Omental fat pad (tissue), 4 donors: ENCODE data around the gene LLGL2. TPM values are rescaled to one million over a fixed set of nuclear protein-coding genes. Genes with fewer than 3 reads are reported as not detected.

ENCODE experiments used
- ATAC-seq: fragments of 150-250 bp; one replicate; pipeline ENCODE4 v1.9.1; 2016; ENCODE audit warnings: mild to moderate bottlenecking, moderate library complexity; ENCODE audit not compliant: low FRiP score
- DNase-seq: peaks from one replicate; pipeline ENCODE4 v3.0.0-alpha.2; 2019; ENCODE audit warnings: low spot score
- CTCF ChIP-seq, 3 donors: fragments of 450-650 bp; IDR thresholded peaks; one replicate each; pipeline ENCODE4 v1.5.1; 2016 to 2017; ENCODE audit warnings: antibody characterized with exemption in 3 of 3, mild to moderate bottlenecking in 3 of 3, moderate library complexity in 2 of 3
- total RNA-seq, 4 donors: library from RNA; depleted of rRNA; stranded (reverse); fragments of >200 nt; gene quantifications; one replicate each; pipeline ENCODE4 v1.1.0, GENCODE V29; 2016

LLGL2 gene
- total RNA-seq, 4 donors from 2014 or later = 5.4 to 10.4 (median 6.7) TPM

- ATAC-seq = no peak
- DNase-seq = no peak
- TF ChIP-seq CTCF (IDR thresholded peaks at IDR 0.05) = no peak
Measured at GRCh38 chr17:75481194-75482068, 44.1 kb upstream of the LLGL2 start.

GRCh38 chr17:75482098-75482942 is 43.2 kb upstream of the LLGL2 start:
- DNase-seq = no peak
- TF ChIP-seq CTCF (IDR thresholded peaks at IDR 0.05) = no peak

GRCh38 chr17:75485688-75486087 is 39.8 kb upstream of the LLGL2 start:
- TF ChIP-seq CTCF (IDR thresholded peaks at IDR 0.05) = no peak
- DNase-seq (no peak), ATAC-seq (no peak)

More at GRCh38 chr17:75482098-75482942, 43.2 kb upstream of the LLGL2 start:
- ATAC-seq = no peak

- no peak for TF ChIP-seq CTCF (IDR thresholded peaks at IDR 0.05)
- DNase-seq = no peak
- ATAC-seq = no peak
Measured at GRCh38 chr17:75486151-75486550, 39.3 kb upstream of the LLGL2 start.

- DNase-seq = no peak
- no peak for TF ChIP-seq CTCF (IDR thresholded peaks at IDR 0.05)
- ATAC-seq = no peak
Measured at GRCh38 chr17:75486951-75487350, 38.5 kb upstream of the LLGL2 start.

- TF ChIP-seq CTCF (IDR thresholded peaks at IDR 0.05) = no peak
- no peak for ATAC-seq
- no peak for DNase-seq
Measured at GRCh38 chr17:75487351-75488070, 38.0 kb upstream of the LLGL2 start.
